IPS-20b (cell line): ENCODE measurements around the gene ZMYM4.

Source experiments
- H3K27ac ChIP-seq: one replicate; pipeline ENCODE4 v1.5.1; 2013; ENCODE audit warnings: low read length
- H3K27me3 ChIP-seq: 2 replicates; pipeline ENCODE4 v1.6.1; 2013; ENCODE audit warnings: mild to moderate bottlenecking, low read length, inconsistent platforms; ENCODE audit not compliant: insufficient read depth
- H3K36me3 ChIP-seq: 2 replicates; pipeline ENCODE4 v1.6.1; 2013; ENCODE audit warnings: low read depth, mild to moderate bottlenecking, inconsistent platforms, low read length, moderate library complexity; ENCODE audit not compliant: insufficient read depth
- H3K4me1 ChIP-seq: 2 replicates; pipeline ENCODE4 v1.6.1; 2013; ENCODE audit warnings: mild to moderate bottlenecking, control low read depth, inconsistent platforms, low read length, moderate library complexity; ENCODE audit not compliant: insufficient read depth
- H3K4me3 ChIP-seq: 2 replicates; pipeline ENCODE4 v1.5.1; 2013; ENCODE audit warnings: mild to moderate bottlenecking, low read length, inconsistent platforms
- H3K9ac ChIP-seq: 2 replicates; pipeline ENCODE4 v1.6.1; 2013; ENCODE audit warnings: low read depth, mild to moderate bottlenecking, inconsistent platforms, low read length, moderate library complexity
- H3K9me3 ChIP-seq: 2 replicates; pipeline ENCODE4 v1.6.1; 2013; ENCODE audit warnings: mild to moderate bottlenecking, low read depth, low read length, inconsistent platforms; ENCODE audit not compliant: insufficient read depth

ZMYM4 gene

GRCh38 chr1:35430762-35431161, 162.3 kb downstream of the ZMYM4 start:
- Histone ChIP-seq H3K9ac (no peak overlapping the region), H3K9me3 (no peaks in the 10 kb centered on the region), H3K36me3 (peaks cover 30% of the 10 kb centered on the region), H3K27me3 (no peaks in the 10 kb centered on the region), H3K27ac (no peak overlapping the region), H3K4me1 (no peaks in the 10 kb centered on the region), H3K4me3 (no peak overlapping the region)

GRCh38 chr1:35431173-35431599, 162.7 kb downstream of the ZMYM4 start:
- Histone ChIP-seq H3K27ac (no peak overlapping the region), H3K36me3 (peaks cover 34% of the 10 kb centered on the region), H3K9ac (no peak overlapping the region), H3K27me3 (no peaks in the 10 kb centered on the region), H3K4me3 (no peak overlapping the region), H3K9me3 (no peaks in the 10 kb centered on the region), H3K4me1 (no peaks in the 10 kb centered on the region)

GRCh38 chr1:35432231-35432630, 163.7 kb downstream of the ZMYM4 start:
- H3K4me1 ChIP-seq: no peaks in the 10 kb centered on the region
- no peaks in the 10 kb centered on the region for H3K9me3 ChIP-seq
- H3K27me3 ChIP-seq: no peaks in the 10 kb centered on the region
- H3K36me3 ChIP-seq: peaks cover 44% of the 10 kb centered on the region
- H3K4me3 ChIP-seq: no peak overlapping the region
- no peak overlapping the region for H3K9ac ChIP-seq
- H3K27ac ChIP-seq: no peak overlapping the region

GRCh38 chr1:35433714-35434113, 165.2 kb downstream of the ZMYM4 start:
- no peaks in the 10 kb centered on the region for H3K4me1 ChIP-seq
- no peaks in the 10 kb centered on the region for H3K27me3 ChIP-seq
- H3K9ac ChIP-seq: no peak overlapping the region
- H3K36me3 ChIP-seq: peaks cover 58% of the 10 kb centered on the region
- H3K27ac ChIP-seq: no peak overlapping the region
- no peak overlapping the region for H3K4me3 ChIP-seq
- no peaks in the 10 kb centered on the region for H3K9me3 ChIP-seq

GRCh38 chr1:35434703-35435102, 166.2 kb downstream of the ZMYM4 start:
- no peak overlapping the region for H3K9ac ChIP-seq
- H3K27ac ChIP-seq: no peak overlapping the region
- no peaks in the 10 kb centered on the region for H3K27me3 ChIP-seq
- no peaks in the 10 kb centered on the region for H3K9me3 ChIP-seq
- no peak overlapping the region for H3K4me3 ChIP-seq
- H3K36me3 ChIP-seq: peaks cover 68% of the 10 kb centered on the region
- no peaks in the 10 kb centered on the region for H3K4me1 ChIP-seq

GRCh38 chr1:35436078-35436477, 167.6 kb downstream of the ZMYM4 start:
- Histone ChIP-seq H3K9me3 (no peaks in the 10 kb centered on the region), H3K9ac (no peak overlapping the region), H3K36me3 (peaks cover 81% of the 10 kb centered on the region), H3K4me3 (no peak overlapping the region), H3K27me3 (no peaks in the 10 kb centered on the region), H3K4me1 (no peaks in the 10 kb centered on the region), H3K27ac (no peak overlapping the region)

GRCh38 chr1:35437200-35437599, 168.7 kb downstream of the ZMYM4 start:
- no peak overlapping the region for H3K4me3 ChIP-seq
- H3K4me1 ChIP-seq: no peaks in the 10 kb centered on the region
- no peaks in the 10 kb centered on the region for H3K9me3 ChIP-seq
- H3K9ac ChIP-seq: no peak overlapping the region
- H3K27ac ChIP-seq: no peak overlapping the region
- no peaks in the 10 kb centered on the region for H3K27me3 ChIP-seq
- peaks cover 93% of the 10 kb centered on the region for H3K36me3 ChIP-seq

GRCh38 chr1:35439626-35440025, 171.1 kb downstream of the ZMYM4 start:
- no peak overlapping the region for H3K27ac ChIP-seq
- H3K9me3 ChIP-seq: no peaks in the 10 kb centered on the region
- no peaks in the 10 kb centered on the region for H3K27me3 ChIP-seq
- H3K4me3 ChIP-seq: no peak overlapping the region
- H3K36me3 ChIP-seq: peaks cover 95% of the 10 kb centered on the region
- H3K4me1 ChIP-seq: no peaks in the 10 kb centered on the region; the same call in 1 of the 2 replicates
- no peak overlapping the region for H3K9ac ChIP-seq

- Histone ChIP-seq H3K4me3 (no peak overlapping the region), H3K27me3 (no peaks in the 10 kb centered on the region), H3K36me3 (peaks cover 95% of the 10 kb centered on the region), H3K27ac (no peak overlapping the region), H3K9ac (no peak overlapping the region), H3K4me1 (no peaks in the 10 kb centered on the region; the same call in 1 of the 2 replicates), H3K9me3 (no peaks in the 10 kb centered on the region)
These were observed 173.5 kb downstream of the ZMYM4 start for GRCh38 chr1:35441926-35442579.

- no peaks in the 10 kb centered on the region; the same call in 1 of the 2 replicates for H3K4me1 ChIP-seq
- H3K9ac ChIP-seq: no peak overlapping the region
- no peak overlapping the region for H3K27ac ChIP-seq
- H3K36me3 ChIP-seq: peaks cover 95% of the 10 kb centered on the region
- no peak overlapping the region for H3K4me3 ChIP-seq
- no peaks in the 10 kb centered on the region for H3K27me3 ChIP-seq
- no peaks in the 10 kb centered on the region for H3K9me3 ChIP-seq
These were observed 174.2 kb downstream of the ZMYM4 start for GRCh38 chr1:35442734-35443133.

- Histone ChIP-seq H3K36me3 (peaks cover 96% of the 10 kb centered on the region), H3K9ac (no peak overlapping the region), H3K4me1 (no peaks in the 10 kb centered on the region; the same call in 1 of the 2 replicates), H3K4me3 (no peak overlapping the region), H3K27me3 (no peaks in the 10 kb centered on the region), H3K27ac (no peak overlapping the region), H3K9me3 (no peaks in the 10 kb centered on the region)
These were observed 175.4 kb downstream of the ZMYM4 start for GRCh38 chr1:35443768-35444518.

GRCh38 chr1:35444519-35444774, 175.9 kb downstream of the ZMYM4 start:
- H3K9ac ChIP-seq: no peak overlapping the region
- no peaks in the 10 kb centered on the region for H3K27me3 ChIP-seq
- no peak overlapping the region for H3K4me3 ChIP-seq
- H3K4me1 ChIP-seq: no peaks in the 10 kb centered on the region; the same call in 1 of the 2 replicates
- H3K36me3 ChIP-seq: peaks cover 96% of the 10 kb centered on the region
- H3K27ac ChIP-seq: no peak overlapping the region
- H3K9me3 ChIP-seq: no peaks in the 10 kb centered on the region
